HCT116 (cell line): ENCODE results near the gene PGGHG.

Experiments used
- EGR1 ChIP-seq: IDR thresholded peaks from 2 replicates; pipeline ENCODE4 v1.6.1; 2012; ENCODE audit warnings: low read depth
- ELF1 ChIP-seq: IDR thresholded peaks from 2 replicates; pipeline ENCODE4 v1.6.1; 2012; ENCODE audit warnings: low read depth, borderline replicate concordance
- EZH2phosphoT487 ChIP-seq: fragments of 200-600 bp; IDR thresholded peaks from 2 replicates; pipeline ENCODE4 v1.6.1; 2018; ENCODE audit warnings: antibody characterized with exemption, borderline replicate concordance
- POLR2A ChIP-seq: IDR thresholded peaks from 2 replicates; pipeline ENCODE4 v1.7.0; 2011; ENCODE audit warnings: borderline replicate concordance; ENCODE audit not compliant: insufficient read depth, insufficient read length; ENCODE audit errors: extremely low read depth
- POLR2AphosphoS5 ChIP-seq: IDR thresholded peaks from 2 replicates; pipeline ENCODE4 v1.6.1; 2011; ENCODE audit warnings: mild to moderate bottlenecking, low read depth, low read length, moderate library complexity
- RAD21 ChIP-seq: IDR thresholded peaks from 2 replicates; pipeline ENCODE4 v1.6.1; 2012; ENCODE audit warnings: low read depth, mild to moderate bottlenecking
- ZFX ChIP-seq: fragments of 450-650 bp; IDR thresholded peaks from 2 replicates; pipeline ENCODE4 v1.6.1; 2017
- TF ChIP-seq, protein P1 (sequence below): IDR thresholded peaks from 2 replicates; pipeline ENCODE4 v1.6.1; 2012; ENCODE audit warnings: low read depth
- TF ChIP-seq, protein P2 (sequence below), 3 experiments: fragments of 200-600 bp in 1 of 3; sonication (generic) in 1 of 3; IDR thresholded peaks in 2 of 3; conservative IDR thresholded peaks in 1 of 3; 2 replicates each; pipeline ENCODE4 v1.5.1; 2012 to 2017; ENCODE audit warnings: low read depth in 2 of 3, low read length in 2 of 3, antibody characterized with exemption in 1 of 3, borderline replicate concordance in 1 of 3, control low read depth in 1 of 3, mild to moderate bottlenecking in 1 of 3, mixed read lengths in 1 of 3, mixed run types in 1 of 3, moderate library complexity in 1 of 3; ENCODE audit not compliant: insufficient read depth in 1 of 3

DNA sequence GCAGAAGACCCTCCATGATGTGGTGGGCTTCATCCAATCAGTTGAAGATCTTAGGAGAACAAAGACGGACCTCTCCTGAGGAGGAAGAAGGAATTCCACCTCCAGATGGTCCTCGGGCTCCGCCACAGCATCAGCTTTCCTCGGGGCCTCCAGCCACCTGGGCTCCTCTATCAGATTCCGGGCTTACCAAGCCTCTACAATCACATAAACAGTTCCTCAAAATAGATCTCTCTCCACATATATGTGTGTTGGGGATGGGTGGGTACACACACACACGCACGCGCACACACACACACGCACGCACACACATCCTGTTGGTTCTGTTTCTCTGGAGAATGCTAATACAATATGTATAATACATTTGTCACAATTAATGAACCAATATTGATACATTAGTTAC is 29.5 kb upstream of the PGGHG start:
- TF ChIP-seq POLR2AphosphoS5, result no peak
- TF ChIP-seq, protein P1, sequence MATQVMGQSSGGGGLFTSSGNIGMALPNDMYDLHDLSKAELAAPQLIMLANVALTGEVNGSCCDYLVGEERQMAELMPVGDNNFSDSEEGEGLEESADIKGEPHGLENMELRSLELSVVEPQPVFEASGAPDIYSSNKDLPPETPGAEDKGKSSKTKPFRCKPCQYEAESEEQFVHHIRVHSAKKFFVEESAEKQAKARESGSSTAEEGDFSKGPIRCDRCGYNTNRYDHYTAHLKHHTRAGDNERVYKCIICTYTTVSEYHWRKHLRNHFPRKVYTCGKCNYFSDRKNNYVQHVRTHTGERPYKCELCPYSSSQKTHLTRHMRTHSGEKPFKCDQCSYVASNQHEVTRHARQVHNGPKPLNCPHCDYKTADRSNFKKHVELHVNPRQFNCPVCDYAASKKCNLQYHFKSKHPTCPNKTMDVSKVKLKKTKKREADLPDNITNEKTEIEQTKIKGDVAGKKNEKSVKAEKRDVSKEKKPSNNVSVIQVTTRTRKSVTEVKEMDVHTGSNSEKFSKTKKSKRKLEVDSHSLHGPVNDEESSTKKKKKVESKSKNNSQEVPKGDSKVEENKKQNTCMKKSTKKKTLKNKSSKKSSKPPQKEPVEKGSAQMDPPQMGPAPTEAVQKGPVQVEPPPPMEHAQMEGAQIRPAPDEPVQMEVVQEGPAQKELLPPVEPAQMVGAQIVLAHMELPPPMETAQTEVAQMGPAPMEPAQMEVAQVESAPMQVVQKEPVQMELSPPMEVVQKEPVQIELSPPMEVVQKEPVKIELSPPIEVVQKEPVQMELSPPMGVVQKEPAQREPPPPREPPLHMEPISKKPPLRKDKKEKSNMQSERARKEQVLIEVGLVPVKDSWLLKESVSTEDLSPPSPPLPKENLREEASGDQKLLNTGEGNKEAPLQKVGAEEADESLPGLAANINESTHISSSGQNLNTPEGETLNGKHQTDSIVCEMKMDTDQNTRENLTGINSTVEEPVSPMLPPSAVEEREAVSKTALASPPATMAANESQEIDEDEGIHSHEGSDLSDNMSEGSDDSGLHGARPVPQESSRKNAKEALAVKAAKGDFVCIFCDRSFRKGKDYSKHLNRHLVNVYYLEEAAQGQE, result no peak
- TF ChIP-seq POLR2A, result no peak
- TF ChIP-seq, protein P2, sequence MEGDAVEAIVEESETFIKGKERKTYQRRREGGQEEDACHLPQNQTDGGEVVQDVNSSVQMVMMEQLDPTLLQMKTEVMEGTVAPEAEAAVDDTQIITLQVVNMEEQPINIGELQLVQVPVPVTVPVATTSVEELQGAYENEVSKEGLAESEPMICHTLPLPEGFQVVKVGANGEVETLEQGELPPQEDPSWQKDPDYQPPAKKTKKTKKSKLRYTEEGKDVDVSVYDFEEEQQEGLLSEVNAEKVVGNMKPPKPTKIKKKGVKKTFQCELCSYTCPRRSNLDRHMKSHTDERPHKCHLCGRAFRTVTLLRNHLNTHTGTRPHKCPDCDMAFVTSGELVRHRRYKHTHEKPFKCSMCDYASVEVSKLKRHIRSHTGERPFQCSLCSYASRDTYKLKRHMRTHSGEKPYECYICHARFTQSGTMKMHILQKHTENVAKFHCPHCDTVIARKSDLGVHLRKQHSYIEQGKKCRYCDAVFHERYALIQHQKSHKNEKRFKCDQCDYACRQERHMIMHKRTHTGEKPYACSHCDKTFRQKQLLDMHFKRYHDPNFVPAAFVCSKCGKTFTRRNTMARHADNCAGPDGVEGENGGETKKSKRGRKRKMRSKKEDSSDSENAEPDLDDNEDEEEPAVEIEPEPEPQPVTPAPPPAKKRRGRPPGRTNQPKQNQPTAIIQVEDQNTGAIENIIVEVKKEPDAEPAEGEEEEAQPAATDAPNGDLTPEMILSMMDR (IDR thresholded peaks at IDR 0.05 in 2 of 3, conservative IDR thresholded peaks at IDR 0.05 in 1 of 3; ENCODE audit: borderline replicate concordance in 1 of 3, insufficient read depth in 1 of 3, low read depth in 2 of 3, low read length in 2 of 3), result no peak
- TF ChIP-seq EGR1, result no peak
- TF ChIP-seq RAD21, result no peak
- no peak for TF ChIP-seq ELF1
- no peak for TF ChIP-seq EZH2phosphoT487
- TF ChIP-seq ZFX, result no peak
